Mucosa of gallbladder (tissue), 1 donor: ENCODE data around the gene ATP6V0E2. TPM values are rescaled to one million over a fixed set of nuclear protein-coding genes. Genes with fewer than 3 reads are reported as not detected.

Source experiments
- DNase-seq: peaks from one replicate; pipeline ENCODE4 v3.0.0-alpha.2; 2020; ENCODE audit warnings: low spot score
- total RNA-seq: library from RNA; stranded (reverse); gene quantifications from one replicate; pipeline ENCODE4 v1.2.1, GENCODE V29; 2021
- donor health status: DM: no; HTN: no; CAD: no.

The ATP6V0E2 gene
- total RNA-seq, 1 donor from 2014 or later = 47.0 TPM

DNA sequence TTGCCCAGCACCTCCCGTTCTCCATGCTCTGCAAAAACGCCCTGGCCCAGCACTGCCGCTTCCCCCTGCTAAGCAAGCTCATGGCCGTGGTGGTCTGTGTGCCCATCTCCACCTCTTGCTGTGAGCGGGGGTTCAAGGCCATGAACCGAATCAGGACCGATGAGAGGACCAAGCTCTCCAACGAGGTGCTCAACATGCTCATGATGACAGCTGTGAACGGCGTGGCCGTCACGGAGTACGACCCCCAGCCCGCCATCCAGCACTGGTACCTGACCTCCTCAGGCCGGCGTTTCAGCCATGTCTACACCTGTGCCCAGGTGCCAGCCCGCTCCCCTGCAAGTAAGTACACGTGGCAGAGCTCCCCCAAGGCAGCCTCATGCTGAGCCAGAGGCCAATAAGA is 11.6 kb upstream of the ATP6V0E2 start:
- no peak for DNase-seq

GRCh38 chr7:149863500-149863899 is 10.3 kb upstream of the ATP6V0E2 start:
- DNase-seq = no peak

- DNase-seq = no peak
Observed at GRCh38 chr7:149864023-149864422, 9.7 kb upstream of the ATP6V0E2 start.

GRCh38 chr7:149864751-149865150 is 9.0 kb upstream of the ATP6V0E2 start:
- no peak for DNase-seq

- no peak for DNase-seq
Observed at GRCh38 chr7:149865437-149865836, 8.3 kb upstream of the ATP6V0E2 start.

- no peak for DNase-seq
Observed at GRCh38 chr7:149866139-149866778, 7.5 kb upstream of the ATP6V0E2 start.

GRCh38 chr7:149866779-149867447 is 6.9 kb upstream of the ATP6V0E2 start:
- no peak for DNase-seq

DNA sequence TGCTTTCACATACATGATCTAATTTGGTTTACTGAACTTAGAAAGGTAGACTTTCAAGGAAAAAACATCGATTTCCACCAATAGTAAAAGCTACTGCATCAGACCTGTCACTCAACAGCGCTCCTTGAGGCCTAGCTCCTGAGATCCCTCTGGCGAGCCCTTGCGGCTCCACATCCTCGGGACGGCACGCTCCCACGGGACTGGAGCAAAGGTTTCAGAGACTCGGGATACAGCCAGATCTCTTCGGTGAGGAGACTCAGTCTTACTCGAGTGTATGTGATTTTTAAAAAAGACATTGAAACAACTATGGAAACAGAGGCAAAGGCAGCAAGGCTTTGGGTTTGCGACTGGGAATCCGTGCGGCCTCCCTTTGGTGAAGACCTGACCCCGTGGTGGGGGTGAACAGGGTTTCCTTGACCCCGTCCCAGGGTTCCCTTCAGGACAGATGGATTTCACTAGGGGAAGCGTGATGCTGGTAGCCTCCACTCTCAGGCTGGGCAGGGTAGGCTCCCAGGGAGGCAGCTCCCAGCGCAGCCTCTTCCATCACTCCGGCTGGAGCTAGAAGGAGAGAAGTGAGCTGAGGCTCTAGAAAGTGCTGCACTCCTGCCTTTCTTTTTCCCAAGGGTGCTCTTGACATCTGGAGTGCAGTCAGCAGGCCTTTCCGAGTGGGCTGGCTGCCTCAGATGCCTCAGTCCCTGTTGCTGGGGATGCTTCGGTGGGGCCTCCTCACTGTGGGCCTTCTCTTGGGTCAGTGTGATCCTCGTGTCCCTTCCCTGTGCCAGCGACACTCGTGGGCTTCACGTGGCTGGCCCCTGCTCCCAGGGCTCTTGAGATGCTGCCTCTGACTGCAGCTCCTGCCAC is 5.8 kb upstream of the ATP6V0E2 start:
- no peak for DNase-seq

DNA sequence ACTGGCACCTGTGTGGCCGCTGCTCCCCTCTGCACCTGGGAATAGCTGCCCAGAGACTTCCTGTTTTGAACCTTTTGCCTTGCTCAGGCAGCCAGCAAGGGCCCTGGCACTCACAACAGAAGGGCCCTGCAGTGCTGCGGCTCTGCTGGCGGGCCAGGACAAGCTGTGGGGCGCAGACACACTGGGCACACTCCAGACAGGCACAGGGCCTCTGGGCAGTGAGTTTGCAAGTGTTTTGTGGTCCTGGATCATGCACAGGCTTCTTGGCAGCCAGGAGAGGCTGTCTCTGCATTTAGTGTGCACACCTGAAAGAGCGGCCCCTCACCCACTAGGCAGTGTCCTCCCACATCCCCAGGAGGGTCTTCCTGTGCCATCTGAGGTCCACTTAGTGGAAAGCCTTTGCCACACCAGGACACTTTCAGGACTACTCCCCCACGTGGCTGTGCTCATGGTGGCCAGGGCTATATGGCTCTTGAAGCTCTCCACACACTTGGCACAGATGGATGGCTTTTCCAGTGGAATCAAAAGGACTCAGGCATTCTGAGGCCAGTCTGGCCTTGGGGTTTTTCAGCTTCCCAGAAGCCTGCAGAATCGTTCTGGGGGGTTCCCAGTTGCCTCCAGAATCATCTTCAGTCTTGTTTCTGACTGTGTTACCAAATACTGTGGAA is 5.0 kb upstream of the ATP6V0E2 start:
- DNase-seq = no peak

GRCh38 chr7:149869291-149869650 is 4.5 kb upstream of the ATP6V0E2 start:
- no peak for DNase-seq

- peak; percentile 10 for DNase-seq
Observed at GRCh38 chr7:149869867-149870266, 3.9 kb upstream of the ATP6V0E2 start.

GRCh38 chr7:149870274-149870673 is 3.5 kb upstream of the ATP6V0E2 start:
- DNase-seq = no peak

GRCh38 chr7:149870701-149871483 is 2.9 kb upstream of the ATP6V0E2 start:
- DNase-seq = peak; percentile 9

DNA sequence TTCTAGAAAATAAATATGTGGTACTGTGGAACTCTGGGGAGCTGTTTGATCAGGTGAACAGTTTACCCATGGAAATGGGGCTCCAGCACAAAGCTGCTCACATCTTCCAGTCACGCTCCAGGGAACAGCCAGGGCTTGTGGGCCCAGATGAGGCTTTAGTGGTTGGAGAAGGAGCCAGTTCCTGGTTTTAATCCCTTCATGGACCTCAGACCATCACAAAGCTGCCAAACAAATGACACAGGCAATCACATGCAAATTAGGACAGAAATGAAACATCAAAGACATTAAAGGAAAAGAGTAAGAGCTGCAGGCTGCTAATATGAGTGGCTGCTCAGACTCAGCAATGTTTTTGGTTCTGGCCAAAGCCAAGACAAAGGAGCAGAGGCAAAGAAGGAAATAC is 2.2 kb upstream of the ATP6V0E2 start:
- peak; percentile 6 for DNase-seq

DNA sequence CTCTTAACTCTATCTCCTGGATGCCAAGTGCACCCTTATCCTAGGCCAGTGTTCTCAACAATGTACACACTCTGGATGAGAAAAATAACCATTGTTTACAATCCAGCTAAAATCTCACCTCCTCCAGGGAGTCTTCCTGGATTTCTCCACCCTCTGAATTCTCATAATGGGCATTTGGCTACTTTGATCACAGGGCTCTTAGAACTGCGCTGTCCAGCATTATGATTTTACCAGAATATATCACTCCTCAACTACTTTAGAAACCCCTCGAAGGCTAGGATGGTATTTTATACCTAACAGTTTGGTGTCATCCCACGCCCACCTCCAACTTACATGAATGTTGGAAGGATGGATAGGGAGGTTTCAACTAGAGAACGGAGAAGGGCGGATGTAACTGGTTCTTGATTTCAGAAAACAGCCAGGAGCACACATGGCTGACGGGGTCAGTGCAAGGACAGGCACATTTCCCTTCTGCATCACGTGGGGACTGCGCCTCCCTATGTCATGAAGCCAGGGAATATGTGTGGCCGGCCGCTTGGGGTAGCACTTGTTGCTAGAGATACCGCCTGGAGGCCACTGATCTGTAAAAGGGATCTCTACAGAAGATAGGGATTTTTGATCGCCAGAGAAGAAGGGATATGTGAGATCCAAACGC is 1.2 kb upstream of the ATP6V0E2 start:
- peak; percentile 86 for DNase-seq

DNA sequence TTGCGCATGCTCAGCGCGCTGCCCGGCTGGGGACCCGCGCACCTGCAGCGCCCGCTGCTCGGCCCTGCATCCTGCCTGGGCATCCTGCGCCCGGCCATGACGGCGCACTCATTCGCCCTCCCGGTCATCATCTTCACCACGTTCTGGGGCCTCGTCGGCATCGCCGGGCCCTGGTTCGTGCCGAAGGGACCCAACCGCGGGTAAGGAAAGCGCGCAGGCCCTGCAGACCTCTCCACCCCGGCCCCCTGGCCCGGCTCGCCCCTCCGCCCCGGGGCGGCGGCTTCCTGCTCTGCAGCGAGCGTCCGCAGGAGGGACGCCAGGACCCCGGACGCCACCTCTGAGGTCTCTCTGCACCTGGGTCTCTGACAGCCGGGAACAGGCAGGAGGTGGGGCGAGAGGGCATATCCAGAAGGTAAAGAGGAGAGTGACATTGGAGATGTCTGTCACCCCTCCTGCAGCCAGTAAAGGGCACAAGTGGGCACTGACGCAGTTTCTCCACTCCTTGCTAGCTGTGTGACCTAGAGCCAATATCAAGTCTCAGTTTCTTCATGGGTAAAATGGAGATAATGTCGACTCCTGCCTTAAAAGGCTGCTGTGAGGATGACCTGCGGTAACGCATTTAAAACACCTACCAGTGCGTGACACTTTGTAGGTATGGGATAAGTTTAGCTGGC is 338 bp downstream of the ATP6V0E2 start:
- no peak for DNase-seq

GRCh38 chr7:149874644-149875028 is 867 bp downstream of the ATP6V0E2 start:
- DNase-seq = peak; percentile 13

- DNase-seq = peak; percentile 5
Observed at GRCh38 chr7:149875396-149875795, 1.6 kb downstream of the ATP6V0E2 start.

- DNase-seq = peak; percentile 7
Observed at GRCh38 chr7:149877890-149878522, 4.2 kb downstream of the ATP6V0E2 start.

- peak; percentile 7 for DNase-seq
Observed at GRCh38 chr7:149878523-149878921, 4.8 kb downstream of the ATP6V0E2 start.
